Neuronal stem cell (in vitro differentiated cells): ENCODE results near the gene POLDIP3.
"Not testable (repeated sequence)": the region's sequence is repeated elsewhere in the genome, so short reads cannot be mapped to it uniquely, and the experiment has no call there.

Source experiments
- DNase-seq: peaks from one replicate; pipeline ENCODE4 v3.0.0-alpha.2; 2013; ENCODE audit warnings: low spot score
- H2AFZ ChIP-seq: one replicate; pipeline ENCODE4 v1.6.1; 2013; ENCODE audit warnings: mild to moderate bottlenecking, low read length, inconsistent platforms
- H2AK5ac ChIP-seq: 2 replicates; pipeline ENCODE4 v1.6.1; 2013; ENCODE audit warnings: low read depth, mild to moderate bottlenecking, inconsistent platforms, low read length, moderate library complexity, mixed read lengths
- H2BK120ac ChIP-seq: 2 replicates; pipeline ENCODE4 v1.6.1; 2013; ENCODE audit warnings: low read depth, mild to moderate bottlenecking, inconsistent platforms, low read length, moderate library complexity, mixed read lengths
- H2BK12ac ChIP-seq: one replicate; pipeline ENCODE4 v1.6.1; 2013; ENCODE audit warnings: low read length, inconsistent platforms
- H2BK15ac ChIP-seq: 2 replicates; pipeline ENCODE4 v1.6.1; 2013; ENCODE audit warnings: mild to moderate bottlenecking, low read length, inconsistent platforms, mixed read lengths
- H2BK5ac ChIP-seq: one replicate; pipeline ENCODE4 v1.6.1; 2013; ENCODE audit warnings: inconsistent platforms, mild to moderate bottlenecking, low read length, moderate library complexity
- H3K14ac ChIP-seq: one replicate; pipeline ENCODE4 v1.6.1; 2013; ENCODE audit warnings: low read length, inconsistent platforms
- H3K18ac ChIP-seq: 2 replicates; pipeline ENCODE4 v1.6.1; 2013; ENCODE audit warnings: low read length, inconsistent platforms
- H3K23ac ChIP-seq: 2 replicates; pipeline ENCODE4 v1.6.1; 2013; ENCODE audit warnings: low read depth, mild to moderate bottlenecking, mixed read lengths, low read length, inconsistent platforms; ENCODE audit not compliant: poor library complexity
- H3K27ac ChIP-seq: replicated peaks from 3 replicates; pipeline ENCODE4 v1.5.1; 2013; ENCODE audit warnings: low read length, inconsistent platforms
- H3K27me3 ChIP-seq, 3 experiments: 2 replicates each; pipeline ENCODE4 v1.6.1; 2013; ENCODE audit warnings: low read length in 3 of 3, mild to moderate bottlenecking in 2 of 3, inconsistent platforms in 1 of 3, low read depth in 1 of 3, mixed read lengths in 1 of 3, moderate library complexity in 1 of 3; ENCODE audit not compliant: control insufficient read depth in 3 of 3, insufficient read depth in 3 of 3
- H3K36me3 ChIP-seq, 2 donors: replicated peaks in 1 of 2; 2 replicates each; pipeline ENCODE4 v1.6.1; 2013; ENCODE audit warnings: low read length in 2 of 2; ENCODE audit not compliant: control insufficient read depth in 2 of 2, insufficient read depth in 2 of 2
- H3K4ac ChIP-seq: 2 replicates; pipeline ENCODE4 v1.6.1; 2013; ENCODE audit warnings: inconsistent platforms, mild to moderate bottlenecking, low read length, moderate library complexity
- H3K4me1 ChIP-seq, 2 donors: 1 replicate in 1 of 2; 2 replicates in 1 of 2; pipeline ENCODE4 v1.6.1; 2013; ENCODE audit warnings: low read length in 2 of 2, low read depth in 1 of 2; ENCODE audit not compliant: control insufficient read depth in 2 of 2, insufficient read depth in 1 of 2
- H3K4me2 ChIP-seq: one replicate; pipeline ENCODE4 v1.6.1; 2013; ENCODE audit warnings: mild to moderate bottlenecking, low read length, inconsistent platforms; ENCODE audit not compliant: insufficient read depth, poor library complexity, severe bottlenecking
- H3K4me3 ChIP-seq, 2 donors: 2 replicates each; pipeline ENCODE4 v1.5.1; 2013; ENCODE audit warnings: low read length in 2 of 2, mild to moderate bottlenecking in 2 of 2, inconsistent platforms in 1 of 2, moderate library complexity in 1 of 2
- H3K79me1 ChIP-seq: one replicate; pipeline ENCODE4 v1.6.1; 2013; ENCODE audit warnings: low read depth, mild to moderate bottlenecking, inconsistent platforms, low read length, moderate library complexity
- H3K9ac ChIP-seq: one replicate; pipeline ENCODE4 v1.6.1; 2013; ENCODE audit warnings: mild to moderate bottlenecking, low read depth, low read length, inconsistent platforms; ENCODE audit not compliant: poor library complexity
- H3K9me3 ChIP-seq, 2 donors: replicated peaks in 1 of 2; 2 replicates each; pipeline versions ENCODE3 to v1.6.1; 2013; ENCODE audit warnings: low read length in 2 of 2, mild to moderate bottlenecking in 2 of 2, inconsistent platforms in 1 of 2, low read depth in 1 of 2, mixed read lengths in 1 of 2, moderate library complexity in 1 of 2; ENCODE audit not compliant: control insufficient read depth in 2 of 2, insufficient read depth in 1 of 2
- H4K8ac ChIP-seq: one replicate; pipeline ENCODE4 v1.6.1; 2013; ENCODE audit warnings: low read depth, mild to moderate bottlenecking, inconsistent platforms, low read length, moderate library complexity
- H4K91ac ChIP-seq: one replicate; pipeline ENCODE4 v1.6.1; 2013; ENCODE audit warnings: low read length, low read depth, mild to moderate bottlenecking, inconsistent platforms; ENCODE audit not compliant: poor library complexity
- WGBS, 2 donors: extraction: QIAGEN DNeasy Blood & Tissue Kit; methylation state at CpG; one replicate each; pipeline ENCODE4 v1.1.7; 2013; ENCODE audit warnings: missing lambda C conversion rate in 2 of 2, mixed read lengths in 1 of 2; ENCODE audit not compliant: insufficient read length in 2 of 2, insufficient replicate concordance in 1 of 2; ENCODE audit errors: extremely low coverage in 2 of 2; 5-methylcytosine and 5-hydroxymethylcytosine counted together

POLDIP3 gene

DNA sequence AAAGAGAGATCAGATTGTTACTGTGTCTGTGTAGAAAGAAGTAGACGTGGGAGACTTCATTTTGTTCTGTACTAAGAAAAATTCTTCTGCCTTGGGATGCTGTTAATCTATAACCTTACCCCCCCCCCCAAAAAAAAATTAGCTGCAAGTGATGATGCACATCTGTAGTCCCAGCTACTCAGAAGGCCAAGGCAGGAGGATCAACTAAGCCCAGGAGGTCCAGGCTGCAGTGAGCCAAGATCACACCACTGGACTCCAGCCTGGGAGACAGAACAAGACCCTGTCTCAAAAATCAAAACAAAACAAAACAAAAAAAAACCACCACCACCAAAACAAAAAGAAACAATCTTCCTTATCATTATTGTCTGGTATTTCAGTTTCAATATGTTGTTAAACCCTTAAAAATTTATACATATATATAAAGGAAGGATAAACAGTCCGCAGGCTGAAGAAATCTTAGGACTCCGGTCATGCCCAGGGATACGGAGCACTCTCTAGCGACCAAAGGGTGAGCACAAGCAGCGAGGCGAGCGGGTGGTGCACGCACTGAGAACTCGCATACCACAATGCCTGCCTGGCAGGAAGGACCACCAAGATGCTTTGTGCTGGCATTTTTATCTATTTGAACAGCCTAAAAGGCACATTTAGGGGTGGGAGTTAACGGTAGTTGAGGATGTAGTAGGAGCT lies 6.4 kb downstream of the POLDIP3 start:
- H3K4me3 ChIP-seq = no peak overlapping the region
- peaks cover 16 to 18% of the 10 kb centered on the region in 2 donors for H3K4me1 ChIP-seq
- H3K9ac ChIP-seq = no peak overlapping the region
- H3K9me3 ChIP-seq = peaks cover 3 to 6% of the 10 kb centered on the region in 2 donors
- no peak overlapping the region for H3K23ac ChIP-seq
- H4K8ac ChIP-seq = no peak overlapping the region
- peaks cover 17% of the 10 kb centered on the region for H3K79me1 ChIP-seq
- H2BK12ac ChIP-seq = no peak overlapping the region
- H3K36me3 ChIP-seq = peaks cover 12 to 79% of the 10 kb centered on the region in 2 donors
- DNase-seq = no peak
- no peak overlapping the region for H2BK15ac ChIP-seq
- no peak overlapping the region for H4K91ac ChIP-seq
- no peak overlapping the region for H3K18ac ChIP-seq
- H3K4me2 ChIP-seq = no peak overlapping the region
- no peak overlapping the region for H2AK5ac ChIP-seq
- WGBS, 2 donors = no CpG with 5 or more reads among the region's 11 CpGs
- H3K27ac ChIP-seq = peak overlapping the region; percentile 88
- H2AFZ ChIP-seq = no peak overlapping the region
- H2BK120ac ChIP-seq = no peak overlapping the region
- H3K4ac ChIP-seq = no peak overlapping the region
- H3K14ac ChIP-seq = no peak overlapping the region
- H2BK5ac ChIP-seq = no peak overlapping the region
- H3K27me3 ChIP-seq = no peaks in the 10 kb centered on the region

DNA sequence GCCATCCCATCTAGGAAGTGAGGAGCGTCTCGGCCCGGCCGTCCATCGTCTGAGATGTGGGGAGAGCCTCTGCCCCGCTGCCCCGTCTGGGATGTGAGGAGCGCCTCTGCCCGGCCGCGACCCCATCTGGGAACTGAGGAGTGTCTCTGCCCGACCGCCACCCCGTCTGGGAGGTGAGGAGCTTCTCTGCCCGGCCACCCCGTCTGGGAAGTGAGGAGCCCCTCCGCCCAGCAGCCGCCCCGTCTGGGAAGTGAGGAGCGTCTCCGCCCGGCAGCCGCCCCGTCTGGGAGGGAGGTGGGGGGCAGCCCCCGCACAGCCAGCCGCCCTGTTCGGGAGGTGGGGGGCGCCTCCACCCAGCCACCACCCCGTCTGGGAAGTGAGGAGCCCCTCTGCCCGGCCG lies 7.0 kb downstream of the POLDIP3 start:
- H3K9me3 ChIP-seq, H3K4me3 ChIP-seq, H3K18ac ChIP-seq, H3K9ac ChIP-seq, DNase-seq, H2BK15ac ChIP-seq, H3K27me3 ChIP-seq, H3K14ac ChIP-seq, H2BK120ac ChIP-seq, H2BK12ac ChIP-seq, H2AK5ac ChIP-seq, H4K91ac ChIP-seq, H2AFZ ChIP-seq, H3K23ac ChIP-seq, H3K4ac ChIP-seq, H3K4me2 ChIP-seq, H4K8ac ChIP-seq, H3K27ac ChIP-seq, H2BK5ac ChIP-seq: not testable (repeated sequence)
- peaks cover 18 to 79% of the 10 kb centered on the region in 2 donors for H3K36me3 ChIP-seq
- WGBS, 2 donors = no CpG with 5 or more reads among the region's 31 CpGs
- H3K4me1 ChIP-seq = peaks cover 13 to 18% of the 10 kb centered on the region in 2 donors
- H3K79me1 ChIP-seq = peaks cover 17% of the 10 kb centered on the region

DNA sequence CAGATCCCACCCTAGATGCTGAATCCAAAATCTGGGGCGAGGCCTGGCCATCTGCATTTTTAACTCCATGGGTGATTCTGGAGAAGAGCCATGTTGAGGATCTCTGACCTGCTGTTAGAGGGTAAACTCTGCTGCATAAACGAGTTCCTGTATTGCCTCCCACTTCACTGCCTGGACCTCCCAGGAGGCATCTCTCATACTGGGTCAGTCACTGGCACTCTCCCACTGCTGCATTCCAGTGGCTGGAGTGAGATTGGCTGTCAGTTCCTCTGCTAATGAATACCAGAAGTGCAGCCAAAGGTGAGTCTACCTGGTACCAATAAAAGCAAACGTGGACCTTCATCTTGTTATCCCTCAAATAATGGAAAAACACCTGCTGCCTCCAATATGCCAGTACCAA lies 10.3 kb downstream of the POLDIP3 start:
- Histone ChIP-seq H3K23ac (no peak overlapping the region), H4K8ac (no peak overlapping the region), H4K91ac (no peak overlapping the region), H2BK15ac (no peak overlapping the region), H2BK120ac (no peak overlapping the region), H3K4me3 (no peak overlapping the region), H3K27me3 (no peaks in the 10 kb centered on the region), H3K9me3 (peaks cover 1 to 6% of the 10 kb centered on the region in 2 donors), H2BK12ac (no peak overlapping the region), H2AK5ac (no peak overlapping the region), H3K9ac (no peak overlapping the region), H3K4me1 (peaks cover 10 to 12% of the 10 kb centered on the region in 2 donors), H3K79me1 (peaks cover 13% of the 10 kb centered on the region), H3K4me2 (no peak overlapping the region), H3K18ac (no peak overlapping the region), H3K36me3 (peaks cover 27 to 80% of the 10 kb centered on the region in 2 donors), H3K27ac (peak overlapping the region; percentile 23), H3K4ac (no peak overlapping the region), H2AFZ (no peak overlapping the region), H3K14ac (no peak overlapping the region), H2BK5ac (no peak overlapping the region)
- no peak for DNase-seq
- no CpG with 5 or more reads among the region's 3 CpGs for WGBS, 2 donors

DNA sequence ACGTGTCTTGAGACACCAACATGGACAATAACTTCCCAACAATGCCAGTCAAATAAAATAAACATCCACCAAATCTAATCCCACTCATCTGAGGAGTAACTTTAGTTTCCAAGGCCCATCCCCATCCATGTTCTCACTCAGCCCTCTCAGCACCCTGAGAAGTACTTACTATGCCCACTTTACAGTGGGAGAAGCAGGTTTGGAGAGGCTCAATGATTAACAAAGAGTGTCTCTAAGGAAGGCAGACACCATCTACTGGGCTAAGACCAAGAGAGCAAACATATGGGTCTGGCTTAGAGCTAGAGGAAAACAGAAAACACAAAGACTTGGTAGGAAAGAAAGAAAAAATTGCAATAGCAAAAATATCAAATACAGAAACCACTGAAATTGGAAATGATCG lies 11.3 kb downstream of the POLDIP3 start:
- Histone ChIP-seq H3K36me3 (peaks cover 34 to 89% of the 10 kb centered on the region in 2 donors), H2BK120ac (no peak overlapping the region), H2BK12ac (no peak overlapping the region), H3K9ac (no peak overlapping the region), H3K4ac (no peak overlapping the region), H2AK5ac (no peak overlapping the region), H3K18ac (no peak overlapping the region), H2AFZ (no peak overlapping the region), H3K14ac (no peak overlapping the region), H2BK5ac (no peak overlapping the region), H4K8ac (no peak overlapping the region), H3K23ac (no peak overlapping the region), H4K91ac (no peak overlapping the region), H3K4me2 (no peak overlapping the region), H3K27ac (no peak overlapping the region), H2BK15ac (no peak overlapping the region), H3K4me3 (no peak overlapping the region), H3K27me3 (no peaks in the 10 kb centered on the region), H3K9me3 (peaks cover 1 to 6% of the 10 kb centered on the region in 2 donors), H3K79me1 (peaks cover 13% of the 10 kb centered on the region), H3K4me1 (peaks cover under 1 to 7% of the 10 kb centered on the region in 2 donors)
- WGBS, 2 donors = no CpG with 5 or more reads among the region's 2 CpGs
- DNase-seq = no peak
